ENCODE data around the gene TVP23A. TPM values are rescaled to one million over a fixed set of nuclear protein-coding genes. Genes with fewer than 3 reads are reported as not detected.

The TVP23A gene
- total RNA-seq, 1 donor from 2014 or later = not detected

DNA sequence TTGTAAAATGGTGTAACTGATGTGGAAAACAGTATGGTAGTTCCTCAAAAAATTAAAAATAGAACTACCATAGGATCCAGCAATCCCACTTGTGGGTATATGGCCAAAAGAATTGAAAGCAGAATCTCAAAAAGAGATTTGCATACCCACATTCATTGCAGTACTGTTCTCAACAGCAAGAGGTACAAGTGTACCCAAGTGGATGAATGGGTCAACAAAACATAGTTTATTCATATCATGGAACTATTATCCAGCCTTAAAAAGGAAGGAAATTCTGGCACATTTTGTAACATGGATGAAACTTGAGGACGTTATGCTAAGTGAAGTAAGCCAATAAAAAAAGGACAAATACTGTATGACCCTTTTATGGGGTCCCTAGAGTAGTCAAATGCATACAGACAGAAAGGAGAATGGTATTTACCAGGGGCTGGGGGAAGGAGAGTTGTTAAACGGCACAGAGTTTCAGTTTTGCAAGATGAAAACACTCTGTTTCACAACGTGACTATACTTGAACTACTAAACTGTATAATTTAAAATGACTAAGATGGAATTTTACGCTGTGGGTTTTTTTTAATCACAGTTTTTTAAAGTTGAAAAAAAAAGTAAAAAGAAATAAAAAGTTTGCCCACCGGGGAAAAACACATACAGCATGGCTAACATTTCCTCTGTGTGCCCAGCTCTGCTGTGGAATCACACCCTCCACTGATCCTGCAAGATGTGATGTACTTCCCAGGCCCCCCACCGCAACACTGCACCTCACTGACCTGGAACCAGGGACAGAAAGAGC, 6.1 kb downstream of the TVP23A start:
- H3K36me3 Mint-ChIP-seq (ENCODE audit: unreplicated experiment) = no peaks in the 10 kb centered on the region
- peaks cover 7% of the 10 kb centered on the region for H3K27me3 Mint-ChIP-seq (ENCODE audit: unreplicated experiment)
- H3K4me1 Mint-ChIP-seq (ENCODE audit: unreplicated experiment) = no peaks in the 10 kb centered on the region
- H3K27ac Mint-ChIP-seq (ENCODE audit: unreplicated experiment) = no peak overlapping the region
- no peaks in the 10 kb centered on the region for H3K9me3 Mint-ChIP-seq (ENCODE audit: unreplicated experiment)
- no peak for DNase-seq (ENCODE audit: extremely low spot score, unreplicated experiment)
- no peak overlapping the region for H3K4me3 Mint-ChIP-seq (ENCODE audit: unreplicated experiment)
- TF ChIP-seq, protein P1, sequence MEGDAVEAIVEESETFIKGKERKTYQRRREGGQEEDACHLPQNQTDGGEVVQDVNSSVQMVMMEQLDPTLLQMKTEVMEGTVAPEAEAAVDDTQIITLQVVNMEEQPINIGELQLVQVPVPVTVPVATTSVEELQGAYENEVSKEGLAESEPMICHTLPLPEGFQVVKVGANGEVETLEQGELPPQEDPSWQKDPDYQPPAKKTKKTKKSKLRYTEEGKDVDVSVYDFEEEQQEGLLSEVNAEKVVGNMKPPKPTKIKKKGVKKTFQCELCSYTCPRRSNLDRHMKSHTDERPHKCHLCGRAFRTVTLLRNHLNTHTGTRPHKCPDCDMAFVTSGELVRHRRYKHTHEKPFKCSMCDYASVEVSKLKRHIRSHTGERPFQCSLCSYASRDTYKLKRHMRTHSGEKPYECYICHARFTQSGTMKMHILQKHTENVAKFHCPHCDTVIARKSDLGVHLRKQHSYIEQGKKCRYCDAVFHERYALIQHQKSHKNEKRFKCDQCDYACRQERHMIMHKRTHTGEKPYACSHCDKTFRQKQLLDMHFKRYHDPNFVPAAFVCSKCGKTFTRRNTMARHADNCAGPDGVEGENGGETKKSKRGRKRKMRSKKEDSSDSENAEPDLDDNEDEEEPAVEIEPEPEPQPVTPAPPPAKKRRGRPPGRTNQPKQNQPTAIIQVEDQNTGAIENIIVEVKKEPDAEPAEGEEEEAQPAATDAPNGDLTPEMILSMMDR (IDR thresholded peaks at IDR 0.05) = no peak

DNA sequence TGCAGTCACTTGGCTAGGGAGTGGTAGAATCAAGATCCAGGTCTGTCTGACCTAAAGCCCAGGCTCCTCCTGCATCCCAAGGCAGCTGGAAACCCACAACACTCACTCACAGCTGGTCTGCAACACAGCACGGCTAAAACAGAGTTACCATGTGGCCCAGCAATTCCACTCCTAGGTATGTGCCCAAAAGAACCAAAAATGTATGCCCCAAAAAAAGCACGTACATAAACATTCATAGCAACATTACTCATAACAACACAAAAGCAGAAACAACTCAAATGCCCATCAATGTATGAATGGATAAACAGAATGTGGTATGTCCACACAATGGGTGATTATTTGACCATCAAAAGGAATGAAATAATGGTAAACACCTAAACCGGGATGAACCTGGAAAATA, 8.9 kb downstream of the TVP23A start:
- H3K4me3 Mint-ChIP-seq (ENCODE audit: unreplicated experiment) = no peak overlapping the region
- no peaks in the 10 kb centered on the region for H3K4me1 Mint-ChIP-seq (ENCODE audit: unreplicated experiment)
- H3K9me3 Mint-ChIP-seq (ENCODE audit: unreplicated experiment) = no peaks in the 10 kb centered on the region
- no peak for DNase-seq (ENCODE audit: extremely low spot score, unreplicated experiment)
- TF ChIP-seq, protein P1 (IDR thresholded peaks at IDR 0.05) = no peak
- H3K27me3 Mint-ChIP-seq (ENCODE audit: unreplicated experiment) = peaks cover 2% of the 10 kb centered on the region
- no peaks in the 10 kb centered on the region for H3K36me3 Mint-ChIP-seq (ENCODE audit: unreplicated experiment)
- H3K27ac Mint-ChIP-seq (ENCODE audit: unreplicated experiment) = no peak overlapping the region

DNA sequence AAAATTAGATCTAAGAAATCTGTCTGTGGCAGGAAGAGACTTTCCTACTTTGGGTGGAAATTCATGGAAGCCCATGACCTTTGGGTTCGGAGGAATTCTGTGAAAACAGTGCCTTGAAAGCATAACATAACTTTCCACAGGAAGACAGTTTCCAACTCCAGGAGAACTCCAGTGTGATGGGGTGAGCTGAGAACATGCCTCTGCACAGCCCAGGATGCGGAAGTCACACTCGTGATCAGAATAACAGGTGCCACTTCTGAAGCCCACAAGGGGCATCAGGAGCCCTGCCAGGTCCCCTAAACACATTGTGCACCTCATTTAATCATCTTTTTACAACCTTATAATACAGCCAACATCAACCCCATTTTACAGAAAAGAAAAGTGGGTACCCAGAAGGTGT, 9.7 kb downstream of the TVP23A start:
- H3K27ac Mint-ChIP-seq (ENCODE audit: unreplicated experiment) = no peak overlapping the region

DNA sequence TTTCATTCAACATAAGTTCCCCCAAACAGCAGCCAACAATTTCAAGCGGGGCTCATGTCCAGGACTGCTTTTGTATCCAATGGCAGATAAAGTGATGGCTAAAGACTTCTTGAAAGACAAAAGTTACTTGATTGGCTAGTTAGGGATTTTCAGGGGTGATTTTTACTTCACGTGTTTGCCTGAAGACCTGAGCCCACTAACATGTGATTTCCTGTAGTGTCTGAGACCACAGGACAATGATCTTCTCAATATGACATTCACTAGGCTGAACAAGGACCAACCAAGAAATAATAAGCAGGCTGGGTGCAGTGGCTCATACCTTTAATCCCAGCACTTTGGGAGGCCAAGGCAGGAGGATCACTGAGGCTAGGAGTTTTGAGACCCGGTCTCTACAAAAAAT, 10.4 kb downstream of the TVP23A start:
- DNase-seq (ENCODE audit: extremely low spot score, unreplicated experiment) = no peak
- no peak overlapping the region for H3K4me3 Mint-ChIP-seq (ENCODE audit: unreplicated experiment)
- no peaks in the 10 kb centered on the region for H3K9me3 Mint-ChIP-seq (ENCODE audit: unreplicated experiment)
- H3K27me3 Mint-ChIP-seq (ENCODE audit: unreplicated experiment) = peaks cover 2% of the 10 kb centered on the region
- TF ChIP-seq, protein P1 (IDR thresholded peaks at IDR 0.05) = no peak
- H3K4me1 Mint-ChIP-seq (ENCODE audit: unreplicated experiment) = no peaks in the 10 kb centered on the region
- H3K27ac Mint-ChIP-seq (ENCODE audit: unreplicated experiment) = no peak overlapping the region
- no peaks in the 10 kb centered on the region for H3K36me3 Mint-ChIP-seq (ENCODE audit: unreplicated experiment)

More for the DNA sequence above, 9.7 kb downstream of the TVP23A start:
- TF ChIP-seq, protein P1 (IDR thresholded peaks at IDR 0.05) = no peak
- peaks cover 2% of the 10 kb centered on the region for H3K27me3 Mint-ChIP-seq (ENCODE audit: unreplicated experiment)
- no peaks in the 10 kb centered on the region for H3K36me3 Mint-ChIP-seq (ENCODE audit: unreplicated experiment)
- no peaks in the 10 kb centered on the region for H3K9me3 Mint-ChIP-seq (ENCODE audit: unreplicated experiment)
- H3K4me1 Mint-ChIP-seq (ENCODE audit: unreplicated experiment) = no peaks in the 10 kb centered on the region
- DNase-seq (ENCODE audit: extremely low spot score, unreplicated experiment) = no peak
- no peak overlapping the region for H3K4me3 Mint-ChIP-seq (ENCODE audit: unreplicated experiment)

DNA sequence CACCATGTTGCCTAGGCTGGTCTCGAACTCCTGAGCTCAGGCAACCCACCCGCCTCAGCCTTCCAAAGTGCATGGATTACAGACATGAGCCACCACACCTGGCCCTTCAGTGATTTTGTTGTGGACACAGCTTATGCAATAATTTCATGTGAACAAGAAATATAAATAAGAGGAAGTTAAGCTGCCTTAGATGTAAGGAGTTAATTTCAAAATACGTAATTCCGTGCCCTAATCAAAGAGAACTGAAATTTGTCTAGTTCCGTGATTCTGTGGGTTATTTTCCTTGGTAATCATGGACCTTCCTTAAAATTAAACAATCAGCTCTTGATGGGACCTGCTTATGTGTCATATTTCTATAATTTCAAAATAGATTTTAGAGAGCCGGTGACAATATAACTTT, 11.9 kb downstream of the TVP23A start:
- H3K27ac Mint-ChIP-seq (ENCODE audit: unreplicated experiment) = no peak overlapping the region

More for the DNA sequence above, 11.9 kb downstream of the TVP23A start:
- Mint-ChIP-seq H3K4me1 (ENCODE audit: unreplicated experiment) (no peaks in the 10 kb centered on the region), H3K27me3 (ENCODE audit: unreplicated experiment) (peaks cover 2% of the 10 kb centered on the region), H3K9me3 (ENCODE audit: unreplicated experiment) (no peaks in the 10 kb centered on the region), H3K36me3 (ENCODE audit: unreplicated experiment) (no peaks in the 10 kb centered on the region), H3K4me3 (ENCODE audit: unreplicated experiment) (no peak overlapping the region)
- TF ChIP-seq, protein P1 (IDR thresholded peaks at IDR 0.05) = no peak
- no peak for DNase-seq (ENCODE audit: extremely low spot score, unreplicated experiment)
